ENCODE results near the gene FARS2.
"Not testable (repeated sequence)": the region's sequence is repeated elsewhere in the genome, so short reads cannot be mapped to it uniquely, and the experiment has no call there.

FARS2 gene

DNA sequence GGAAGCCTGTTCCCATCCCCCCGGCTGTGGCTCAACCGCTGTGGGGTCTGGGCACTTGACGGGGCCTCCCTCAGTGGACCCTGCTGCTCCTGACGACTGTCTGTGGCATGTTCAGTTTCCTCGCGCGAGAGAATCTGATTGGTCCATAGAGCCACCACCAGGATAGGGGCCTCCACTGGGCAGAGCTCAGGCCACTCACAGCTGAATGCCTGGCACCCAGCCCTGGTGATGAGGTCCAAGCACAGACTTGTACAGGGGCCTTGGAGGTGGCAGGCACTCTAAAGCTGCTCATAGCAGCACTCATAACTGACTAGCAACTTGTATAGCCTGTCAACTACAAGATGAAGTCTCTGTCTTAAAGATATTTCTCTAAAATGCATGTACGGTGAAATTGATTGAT is 377.4 kb downstream of the FARS2 start:
- DNase-seq = no peak

DNA sequence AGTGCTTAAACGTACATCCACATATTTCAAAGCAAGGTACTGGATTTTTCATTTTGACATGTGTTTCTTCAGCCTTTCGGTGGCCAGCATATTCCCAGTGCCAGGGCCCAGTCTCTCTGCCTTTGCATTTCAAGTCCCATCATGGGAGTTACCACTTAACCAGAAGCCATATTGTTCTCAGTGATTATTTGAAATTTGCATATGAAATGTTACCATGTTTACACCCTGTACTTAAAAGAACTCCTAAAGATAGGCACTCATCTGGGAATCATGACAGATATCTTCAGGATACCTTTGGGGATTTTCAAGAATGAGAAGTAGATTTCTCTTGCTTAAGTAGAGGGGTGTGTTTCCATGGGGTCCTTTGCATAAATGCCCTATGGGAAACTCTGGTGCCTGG is 377.9 kb downstream of the FARS2 start:
- no peak for DNase-seq

DNA sequence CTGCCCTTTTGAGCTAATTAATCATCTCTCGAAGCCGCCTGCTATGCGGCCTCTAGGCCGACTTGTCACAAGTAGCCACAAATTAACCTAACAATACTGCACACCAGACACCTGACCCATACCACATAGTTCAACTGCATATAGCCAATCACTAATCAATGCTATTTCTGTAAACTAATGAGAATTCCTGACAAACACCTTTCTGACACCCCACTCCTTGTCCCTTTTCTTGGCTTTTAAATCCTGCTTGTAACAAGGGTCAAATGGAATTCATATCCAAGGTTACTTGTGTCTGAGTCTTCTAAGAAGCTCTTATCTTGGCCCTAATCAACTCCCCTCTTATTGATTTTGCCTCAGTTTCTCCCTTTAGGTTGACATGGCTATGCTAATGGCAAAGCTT is 379.3 kb downstream of the FARS2 start:
- no peak for DNase-seq

DNA sequence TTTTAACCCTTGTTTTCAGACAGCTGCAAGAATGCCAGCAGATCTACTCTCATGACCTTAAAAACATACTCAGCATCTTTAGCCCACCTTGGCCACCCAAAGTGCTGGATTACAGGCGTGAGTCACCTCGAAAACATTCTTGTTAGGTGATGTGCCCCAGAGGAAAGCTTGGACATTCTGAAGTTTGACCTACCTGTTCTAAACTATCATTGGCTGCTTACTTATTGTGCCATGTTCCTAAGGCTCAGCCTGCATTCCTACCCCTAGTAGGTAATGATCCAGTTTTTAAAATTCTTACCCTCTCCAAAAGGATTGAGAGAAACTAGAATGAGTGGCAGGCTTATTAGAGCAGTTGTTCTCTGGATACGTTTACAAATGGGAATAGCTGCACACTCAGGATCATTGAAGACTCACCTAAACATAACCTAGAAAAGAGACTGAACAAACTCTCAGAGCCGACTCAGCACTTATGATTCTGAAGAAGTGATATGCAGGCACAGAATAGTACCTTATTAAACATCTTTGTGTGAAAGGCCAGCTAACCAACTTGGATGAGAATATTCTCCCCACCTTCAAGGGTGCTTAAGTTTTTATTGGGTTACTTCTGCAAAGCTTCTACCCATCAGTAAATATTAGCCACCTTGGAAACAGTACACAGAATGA is 383.3 kb downstream of the FARS2 start:
- no peak for DNase-seq

DNA sequence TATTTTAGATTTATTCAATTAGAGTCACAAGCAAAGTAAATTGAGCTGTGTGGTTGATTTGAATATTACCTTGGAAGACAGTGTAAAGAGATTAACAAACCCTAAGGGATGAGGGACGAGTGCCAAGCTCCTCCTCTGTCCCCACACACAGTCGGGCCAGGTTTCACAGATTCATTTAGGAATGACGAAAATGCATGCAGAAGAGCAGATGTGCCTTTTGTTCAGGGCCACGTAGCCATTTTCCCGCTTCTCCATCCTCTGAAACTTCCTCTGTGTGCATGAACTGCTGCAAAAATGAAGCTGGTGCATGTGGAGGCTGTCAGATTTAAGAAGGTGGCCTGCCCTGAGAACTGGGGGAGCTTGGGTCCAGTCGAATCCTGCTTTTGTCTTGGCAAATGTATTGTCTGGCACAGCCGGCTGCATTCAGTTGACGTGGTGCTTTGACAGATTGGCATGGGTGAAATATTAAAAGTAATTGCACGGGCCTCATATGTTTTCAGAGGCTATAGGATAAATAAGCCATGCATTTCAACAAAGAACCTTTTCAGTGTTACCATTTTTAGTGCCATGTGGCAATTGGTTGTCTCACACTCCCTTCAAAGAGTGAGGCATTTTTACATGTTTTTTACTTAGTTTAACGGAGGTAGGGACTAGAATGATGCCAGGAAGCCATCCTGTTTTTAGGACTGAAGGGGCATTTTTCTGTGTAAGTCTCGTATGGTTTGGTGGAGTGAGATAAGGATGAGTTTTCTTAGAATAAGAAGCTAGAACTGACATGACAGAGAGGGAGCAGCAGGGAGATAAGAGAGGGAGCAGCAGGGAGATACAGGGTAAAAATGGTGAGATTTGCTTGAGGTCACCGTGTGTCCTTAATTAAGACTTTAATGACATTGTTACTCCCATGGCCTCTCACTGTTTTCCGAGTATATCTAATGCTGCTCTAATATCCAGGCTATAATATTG is 384.3 kb downstream of the FARS2 start:
- no peak for DNase-seq

DNA sequence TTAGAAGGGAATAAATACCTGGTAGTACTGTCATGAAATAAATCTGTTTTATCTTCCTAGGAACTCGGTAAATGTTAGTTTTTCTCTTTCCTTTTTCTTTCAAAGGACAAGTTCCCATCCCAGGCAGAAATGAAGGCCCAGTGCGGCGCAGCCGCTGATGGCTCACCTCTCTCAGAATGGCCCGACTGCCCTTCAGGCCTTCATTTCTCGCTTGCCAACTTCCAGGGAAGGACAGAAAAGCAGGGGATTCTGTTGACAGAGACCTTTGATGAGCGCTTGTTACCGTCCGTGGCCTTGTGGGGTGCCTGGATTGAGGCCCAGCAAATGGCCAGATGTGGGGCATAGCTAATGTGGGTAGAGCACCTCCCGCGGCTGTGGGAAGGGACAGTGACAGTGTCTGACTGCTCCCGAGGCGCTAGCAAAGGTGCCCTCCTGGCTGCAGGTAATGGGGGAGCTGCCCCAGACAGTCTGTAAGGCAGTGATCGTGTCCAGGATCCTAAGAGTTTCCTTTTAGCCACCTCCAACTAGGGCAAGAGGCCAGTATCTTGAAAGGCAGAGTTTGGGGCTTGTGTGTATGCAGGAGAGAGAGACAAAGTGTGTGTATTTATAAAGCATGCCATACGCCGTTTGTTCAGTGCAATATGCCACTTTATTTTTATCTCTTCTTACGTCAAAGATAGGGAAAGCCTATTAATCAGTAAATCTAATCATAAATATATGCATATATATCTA is 391.3 kb downstream of the FARS2 start:
- DNase-seq = no peak

DNA sequence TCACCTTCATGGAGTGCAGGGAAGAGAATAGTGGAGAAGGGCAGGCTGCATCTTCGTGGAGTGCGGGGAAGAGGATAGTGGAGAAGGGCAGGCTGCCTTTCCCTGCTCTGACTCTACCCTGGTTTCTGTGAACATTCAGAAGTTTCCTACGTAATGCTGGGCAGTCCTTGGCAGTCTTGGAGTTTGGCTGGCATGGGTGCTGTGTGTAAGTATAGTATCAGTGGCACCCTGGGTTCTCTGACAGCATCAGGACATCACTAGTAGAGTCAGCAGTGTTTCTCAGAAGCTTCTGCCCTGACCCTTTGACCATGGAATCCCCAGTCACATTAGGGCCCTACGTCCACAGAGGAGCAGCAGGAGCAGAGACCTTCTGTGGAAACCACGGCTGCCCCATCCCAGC is 392.5 kb downstream of the FARS2 start:
- no peak for DNase-seq

DNA sequence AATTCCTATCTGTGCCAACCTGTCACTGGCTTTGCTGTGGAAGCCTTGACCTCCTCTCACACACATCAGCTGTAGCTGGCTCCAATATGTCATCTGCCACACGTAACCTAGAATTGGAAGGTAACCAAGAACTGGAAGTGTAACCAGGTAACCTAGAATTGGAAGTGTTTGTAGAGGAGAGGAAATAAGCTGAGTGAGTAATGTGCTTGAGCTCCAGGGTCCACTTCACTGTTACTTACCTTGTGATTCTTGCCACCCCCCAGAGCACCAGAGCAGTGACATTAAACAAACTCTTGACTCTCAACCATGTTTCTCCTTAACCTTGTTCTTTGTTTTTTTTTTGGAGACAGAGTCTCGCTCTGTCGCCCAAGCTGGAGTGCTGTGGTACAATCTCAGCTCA is 394.9 kb downstream of the FARS2 start:
- no peak for DNase-seq

DNA sequence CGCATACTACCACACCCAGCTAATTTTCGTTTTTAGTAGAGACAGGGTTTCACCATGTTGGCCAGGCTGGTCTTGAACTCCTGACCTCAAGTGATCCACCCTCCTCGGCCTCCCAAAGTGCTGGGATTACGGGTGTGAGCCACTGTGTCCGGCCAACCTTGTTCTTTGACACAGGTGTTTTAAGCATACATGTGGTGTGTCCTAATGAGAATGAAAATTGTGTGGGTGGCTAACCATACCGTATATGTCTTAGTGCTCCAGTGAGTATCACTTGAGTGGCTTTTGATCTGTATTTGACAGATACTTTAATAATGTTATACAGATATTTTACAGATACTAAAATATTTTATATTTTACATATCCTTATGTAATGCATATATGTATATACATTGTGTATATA is 395.4 kb downstream of the FARS2 start:
- DNase-seq = not testable (repeated sequence)

DNA sequence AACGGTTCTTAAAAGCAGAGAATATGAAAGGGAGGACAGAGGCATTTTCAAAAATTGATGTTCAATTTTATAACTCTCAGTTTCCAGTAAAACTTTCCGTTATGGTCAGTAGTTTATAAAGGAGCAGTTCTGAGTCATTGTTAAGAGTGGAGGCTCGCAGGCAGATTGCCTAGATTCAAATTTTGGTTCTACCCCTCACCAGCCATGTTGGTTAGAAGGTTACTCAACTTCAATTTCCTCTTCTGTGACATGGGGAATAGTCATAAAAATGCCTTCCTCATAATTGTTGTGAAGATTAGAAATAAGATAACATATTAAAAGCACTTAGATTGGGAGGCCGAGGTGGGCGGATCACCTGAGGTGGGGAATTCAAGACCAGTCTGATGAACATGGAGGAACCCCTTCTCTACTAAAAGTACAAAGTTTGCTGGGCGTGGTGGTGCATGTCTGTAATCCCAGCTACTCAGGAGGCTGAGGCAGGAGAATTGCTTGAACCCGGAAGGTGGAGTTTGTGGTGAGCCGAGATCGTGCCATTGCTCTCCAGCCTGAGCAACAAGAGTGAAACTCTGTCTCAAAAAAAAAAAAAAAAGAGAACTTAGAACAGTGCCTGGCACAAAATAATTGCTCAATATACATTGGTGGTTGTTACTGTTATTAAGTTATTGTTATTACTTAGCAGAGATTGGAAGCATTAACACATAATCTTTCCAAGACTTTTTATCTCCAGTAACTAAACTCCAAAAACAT is 396.5 kb downstream of the FARS2 start:
- no peak for DNase-seq

DNA sequence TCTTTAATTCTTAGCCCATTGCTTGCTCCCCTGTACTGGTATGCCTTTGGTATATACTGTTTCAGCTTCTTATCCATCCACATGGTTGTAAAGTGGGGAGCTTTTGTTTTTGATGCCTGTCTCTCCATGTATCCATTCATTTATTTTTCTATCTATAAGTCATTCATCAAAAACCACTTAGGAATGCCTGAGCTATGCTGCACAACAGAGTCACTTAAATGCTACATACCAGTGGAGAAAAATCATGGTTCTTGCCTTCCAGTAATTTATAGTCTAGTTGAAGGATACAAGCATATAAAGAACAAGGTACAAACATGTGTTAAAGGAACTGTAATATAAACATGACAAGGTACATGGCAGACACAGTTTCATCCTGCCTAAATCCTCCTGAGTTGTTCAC is 398.2 kb downstream of the FARS2 start:
- no peak for DNase-seq

DNA sequence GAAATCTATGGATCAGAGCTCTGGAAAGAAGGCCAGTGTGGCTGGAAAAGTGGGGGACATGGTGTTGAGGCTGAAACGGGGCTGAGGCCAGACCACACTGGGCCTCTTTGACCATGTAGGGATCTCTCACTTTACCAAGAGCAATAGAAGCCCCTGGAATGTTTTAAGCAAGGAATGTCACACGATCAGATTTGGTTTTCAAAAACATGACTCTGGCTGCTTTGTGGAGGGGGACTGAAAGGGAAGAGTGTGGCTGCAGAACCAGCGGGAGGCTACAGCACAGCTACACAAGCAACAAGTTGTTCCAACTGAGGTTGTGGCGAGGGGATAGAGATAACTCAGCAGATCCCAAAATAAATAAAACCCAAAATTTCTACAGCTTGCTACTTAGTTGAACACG is 399.5 kb downstream of the FARS2 start:
- DNase-seq = no peak

DNA sequence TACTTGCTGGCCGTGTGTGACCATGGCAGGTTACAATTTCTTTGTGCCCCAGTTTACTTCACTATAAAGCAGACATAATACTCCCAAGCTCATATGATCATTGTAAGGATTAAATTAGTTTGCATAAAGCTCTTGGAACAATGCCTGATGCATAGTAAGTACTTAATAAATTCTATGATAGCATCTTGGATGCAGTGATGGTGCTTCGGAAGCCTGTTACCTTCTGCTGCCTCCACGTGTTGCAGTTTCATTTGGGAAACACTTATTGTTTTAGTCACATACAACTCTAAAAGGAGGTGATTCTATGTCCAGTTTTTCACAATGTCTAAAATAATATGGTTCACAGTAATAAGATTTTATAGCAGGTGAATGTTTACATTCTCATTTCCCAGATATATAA is 401.5 kb downstream of the FARS2 start:
- DNase-seq = no peak

DNA sequence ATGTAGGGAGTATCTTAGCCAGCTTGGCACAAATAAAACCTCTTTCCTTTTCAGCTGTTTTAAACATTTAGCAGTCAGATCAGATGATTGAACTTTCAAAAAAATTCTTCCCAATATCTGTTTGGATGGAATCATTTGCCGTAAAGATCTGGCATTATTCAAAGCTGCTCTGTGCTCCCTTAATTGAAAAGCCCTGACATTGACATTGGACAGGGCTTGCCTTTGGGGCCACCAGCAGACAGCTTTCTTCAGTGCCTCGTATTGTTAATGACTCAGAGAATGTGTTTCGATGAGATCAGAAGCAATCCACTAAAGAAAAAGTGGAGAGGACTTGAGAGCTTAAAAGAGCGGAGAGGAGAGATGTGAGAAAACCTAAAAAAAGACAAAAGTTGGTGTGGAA is 401.9 kb downstream of the FARS2 start:
- no peak for DNase-seq

DNA sequence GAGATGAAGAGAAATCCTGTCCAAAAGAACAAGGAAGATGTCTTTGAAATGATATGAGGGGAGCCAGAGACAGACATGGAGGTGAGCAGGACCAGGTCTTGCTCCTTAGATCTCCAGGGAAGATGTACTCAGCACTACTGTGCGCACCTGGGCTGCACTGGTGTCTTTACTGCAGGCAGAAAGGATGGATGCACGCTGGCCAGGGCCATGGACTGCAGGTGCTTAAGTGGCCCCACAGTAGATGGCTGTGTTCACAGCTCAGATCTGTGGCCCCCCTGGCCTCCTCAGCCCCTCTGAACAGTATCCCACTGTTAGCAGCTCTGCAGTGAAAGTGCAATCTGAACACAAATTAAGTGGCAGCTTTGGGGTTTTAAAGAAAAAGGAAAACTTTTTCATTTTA is 402.4 kb downstream of the FARS2 start:
- DNase-seq = no peak

DNA sequence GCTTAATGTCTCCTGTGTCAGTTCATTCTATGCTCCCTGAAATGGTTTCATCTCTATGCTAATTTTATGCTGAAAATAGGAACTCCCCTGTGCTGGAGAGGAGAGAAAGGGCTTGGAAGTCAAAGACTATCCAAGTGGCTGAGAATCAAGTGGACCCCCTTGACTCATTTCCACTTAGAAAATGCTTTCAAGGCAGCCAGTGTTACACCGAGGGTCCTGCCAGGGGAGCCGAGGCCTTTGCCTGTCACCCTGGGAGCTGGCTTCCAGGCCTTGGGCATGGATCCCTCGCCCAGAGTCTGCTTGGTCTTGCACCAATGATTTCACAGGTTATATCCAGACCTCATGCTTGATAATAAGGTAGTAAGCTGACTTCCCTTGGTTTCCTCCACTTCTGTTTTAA is 402.8 kb downstream of the FARS2 start:
- DNase-seq = no peak

DNA sequence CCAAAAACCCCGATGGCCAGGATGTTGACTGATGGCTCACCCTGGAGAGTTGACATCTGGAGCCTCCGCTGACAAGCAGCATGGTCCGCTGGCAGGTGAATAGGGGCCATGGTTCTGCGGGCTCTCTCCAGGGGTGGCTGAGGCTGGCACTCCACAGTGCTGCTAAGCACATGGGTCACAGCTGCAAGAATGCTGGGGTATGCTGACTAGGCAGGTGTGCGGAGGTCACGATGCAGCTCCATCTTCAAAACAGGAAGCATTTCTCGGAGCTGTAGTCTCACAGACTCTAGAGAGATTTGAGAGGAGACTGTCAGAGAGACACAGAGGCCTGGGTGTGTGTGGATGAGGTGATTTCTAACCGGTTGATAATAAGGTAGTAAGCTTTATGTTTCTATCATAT is 403.9 kb downstream of the FARS2 start:
- DNase-seq = no peak

DNA sequence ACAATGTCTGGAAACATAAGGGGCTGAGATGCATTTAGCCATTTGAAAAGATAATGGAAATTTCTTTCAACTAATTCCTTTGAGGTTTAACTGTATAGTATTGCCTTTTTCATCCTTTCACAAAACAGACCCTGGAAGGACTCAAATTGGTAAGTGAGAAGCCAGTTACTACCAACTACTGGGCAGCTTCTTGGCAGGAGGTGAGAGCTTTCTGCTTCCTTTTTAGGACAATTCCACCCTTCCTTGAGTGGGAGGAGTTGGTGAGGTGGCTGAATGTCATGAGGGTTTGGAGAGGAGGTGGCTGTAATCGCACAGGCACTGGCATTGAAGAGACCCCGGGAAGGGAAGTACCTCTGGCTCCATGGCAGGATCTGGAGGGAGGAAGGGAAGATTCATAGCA is 404.4 kb downstream of the FARS2 start:
- DNase-seq = no peak

DNA sequence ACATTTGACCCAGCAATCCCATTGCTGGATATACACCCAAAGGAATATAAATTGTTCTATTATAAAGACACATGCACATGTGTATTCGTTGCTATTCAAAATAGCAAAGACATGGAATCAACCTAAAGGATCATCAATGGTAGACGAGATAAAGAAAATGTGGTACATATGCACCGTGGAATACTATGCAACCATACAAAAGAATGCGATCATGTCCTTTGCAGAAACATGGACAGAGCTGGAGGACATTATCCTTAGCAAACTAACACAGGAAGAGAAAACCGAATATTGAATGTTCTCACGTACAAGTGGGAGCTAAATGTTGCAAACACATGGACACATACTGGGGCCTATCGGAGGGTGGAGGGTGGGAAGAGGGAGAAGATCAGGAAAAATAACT is 405.4 kb downstream of the FARS2 start:
- DNase-seq = no peak

DNA sequence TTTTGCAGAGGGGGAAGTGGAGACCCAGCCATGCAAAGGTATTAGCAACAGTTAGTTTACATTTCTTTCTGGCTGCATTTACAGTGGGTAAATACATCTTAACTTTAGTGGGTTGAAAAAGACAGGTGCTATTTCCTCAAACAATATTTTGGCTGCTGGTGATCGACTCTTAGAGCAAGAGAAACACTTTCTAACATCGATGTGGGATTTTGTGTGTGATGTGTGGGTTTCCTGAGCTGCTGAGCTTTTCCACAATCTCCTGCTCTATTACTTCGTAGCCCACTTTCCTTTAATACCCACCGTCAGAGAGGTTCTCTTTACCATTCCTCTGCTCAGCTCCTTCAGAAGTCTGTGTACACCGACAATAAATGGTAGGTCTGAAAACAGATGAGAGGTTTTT is 406.4 kb downstream of the FARS2 start:
- no peak for DNase-seq

DNA sequence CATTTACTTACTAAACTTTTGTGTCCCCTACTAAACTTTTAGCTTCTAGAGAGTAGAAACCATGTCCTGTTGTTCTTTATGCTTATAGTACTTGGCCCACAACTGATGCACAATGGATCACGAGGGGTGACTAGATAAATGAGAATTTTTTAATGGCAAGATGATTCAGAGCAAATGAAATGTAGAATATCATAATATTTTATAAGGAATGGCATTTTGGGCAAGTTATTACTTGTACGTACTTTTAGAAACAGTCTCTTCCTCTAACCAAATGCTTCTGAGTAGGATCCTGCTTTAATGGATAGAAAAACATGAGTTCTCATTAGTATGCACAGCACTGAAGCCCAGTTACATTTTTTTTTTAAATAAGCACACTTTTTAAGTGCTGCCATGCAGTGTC is 409.1 kb downstream of the FARS2 start:
- no peak for DNase-seq

DNA sequence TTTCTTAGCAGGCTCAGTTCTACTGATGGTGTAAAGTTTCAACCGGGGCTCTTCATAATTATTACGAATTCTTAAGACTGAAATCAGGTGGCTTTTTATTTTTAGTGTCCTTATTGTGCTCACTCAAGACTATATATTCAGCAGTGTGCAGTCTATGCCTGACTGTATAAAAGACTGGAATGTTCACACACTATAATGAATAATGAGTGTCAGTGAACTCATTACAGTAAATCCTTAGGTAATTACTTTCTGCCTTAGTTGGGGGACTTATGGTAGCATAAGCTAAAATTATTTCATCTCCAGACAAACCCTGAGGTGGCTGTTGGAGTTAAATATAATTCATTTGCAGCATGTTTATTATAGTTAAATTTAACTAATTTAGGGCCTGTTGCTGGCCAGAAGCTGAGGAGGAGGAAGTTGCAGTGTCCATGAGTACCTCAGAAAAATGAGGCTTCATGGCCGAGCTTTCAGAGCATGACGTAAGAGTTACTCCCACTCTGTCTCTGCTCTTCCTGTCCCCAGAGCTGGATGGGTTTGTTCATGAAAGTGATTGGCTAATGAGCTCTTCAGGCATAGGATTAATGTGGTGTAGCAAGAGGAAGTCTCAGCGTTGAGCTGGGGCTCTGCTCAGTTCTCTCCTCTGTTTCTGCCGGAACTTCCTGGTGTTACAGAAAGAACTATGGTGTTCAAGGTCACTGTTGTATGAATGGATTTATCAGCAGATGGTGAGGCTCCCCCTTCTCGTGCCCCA is 409.7 kb downstream of the FARS2 start:
- no peak for DNase-seq
